H1 (cell line): ENCODE data around the gene ALLC. TPM values are rescaled to one million over a fixed set of nuclear protein-coding genes. Genes with fewer than 3 reads are reported as not detected.

Source experiments
- ATF3 ChIP-seq: IDR thresholded peaks from 2 replicates; pipeline ENCODE4 v1.6.1; 2011; ENCODE audit warnings: low read depth, mild to moderate bottlenecking, low read length; ENCODE audit not compliant: insufficient read depth
- E2F6 ChIP-seq: IDR thresholded peaks from 2 replicates; pipeline ENCODE4 v1.6.1; 2012; ENCODE audit warnings: inconsistent platforms
- polyA plus RNA-seq, 7 experiments: library from polyadenylated mRNA; depleted of rRNA in 3 of 7; stranded (reverse) in 5 of 7; unstranded in 2 of 7; fragments of >200 nt in 5 of 7; fragments of 200-250 nt in 2 of 7; gene quantifications; 1 replicate in 5 of 7; 2 replicates in 1 of 7; 4 replicates in 1 of 7; pipeline versions ENCODE4 v1.2.1 to v1.2.3, GENCODE V29; 2011 to 2013; ENCODE audit warnings: missing spikeins in 2 of 7, mixed read lengths in 2 of 7
- total RNA-seq: library from RNA; stranded (reverse); fragmentation: NEBNext Ultra II Directional; extraction: Animal tissue kit (Norgen Biotek cat#: 25700); gene quantifications from 2 replicates; pipeline ENCODE4 v1.2.1, GENCODE V29; 2021

Gene ALLC
- total and polyA plus RNA-seq, 2 of the 8 experiments (the other 6 are each of a cell fraction or from before 2014, with no cell fraction given): not detected

DNA sequence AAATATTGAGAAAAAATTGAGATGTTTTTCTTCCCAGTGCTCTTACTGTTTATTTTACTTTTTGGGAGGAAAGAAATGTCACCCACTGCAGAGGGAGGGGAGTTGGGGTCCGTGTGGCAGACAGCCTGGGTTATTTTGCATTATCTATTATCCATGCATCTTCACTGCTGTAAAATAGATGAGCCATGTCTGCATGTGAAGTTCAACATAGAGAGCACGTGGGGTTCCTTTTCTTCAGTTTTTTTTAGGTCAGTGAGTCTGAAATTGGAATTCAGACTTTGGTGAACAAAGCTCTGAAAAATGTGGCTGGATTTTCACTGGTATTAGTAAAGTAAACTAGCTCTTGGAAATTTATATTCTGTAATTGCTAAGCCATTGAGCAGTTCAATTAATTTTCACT, 47.8 kb downstream of the ALLC start (continued):
- TF ChIP-seq E2F6 (no peak), ATF3 (no peak)
- TF ChIP-seq, all 59 proteins: peak for 0
